Naive thymus-derived CD8-positive, alpha-beta T cell (primary cell): Measurements from ENCODE around the gene IP6K1. TPM values are rescaled to one million over a fixed set of nuclear protein-coding genes. Genes with fewer than 3 reads are reported as not detected.
"Not testable (repeated sequence)": the region's sequence is repeated elsewhere in the genome, so short reads cannot be mapped to it uniquely, and the experiment has no call there.

Source experiments
- ATAC-seq, 2 donors: fragments of 150-1000 bp; cut with Tn5 transposase in 1 of 2; sonication (Bioruptor Pico), chemical (Tn5 transposase) in 1 of 2; 1 replicate in 1 of 2; 2 replicates in 1 of 2; pipeline ENCODE4 v1.10.0; 2021; ENCODE audit warnings: mild to moderate bottlenecking in 2 of 2, moderate library complexity in 2 of 2
- POLR2A ChIA-PET: fragments of 350-600 bp; sonication (Branson Sonifier 250); formaldehyde crosslinking; loops from one replicate; lab custom pipeline; 2021; ENCODE audit warnings: antibody characterized with exemption; lab: Charles Lee
- DNase-seq, 10 donors: peaks; one replicate each; pipeline versions ENCODE4 v3.0.0 to v3.0.0-alpha.2; 2020 to 2022
- H3K27ac Mint-ChIP-seq, 10 donors: one replicate each; pipeline ENCODE4 v1.8.0; 2020 to 2022; ENCODE audit warnings: mild to moderate bottlenecking in 10 of 10, mixed read lengths in 10 of 10, moderate library complexity in 4 of 10, inconsistent platforms in 1 of 10
- H3K27me3 Mint-ChIP-seq, 5 donors: one replicate each; pipeline ENCODE4 v1.8.0; 2021 to 2022; ENCODE audit warnings: mixed read lengths in 5 of 5
- H3K36me3 Mint-ChIP-seq, 3 donors: one replicate each; pipeline ENCODE4 v1.8.0; 2020 to 2022; ENCODE audit warnings: mixed read lengths in 3 of 3, mild to moderate bottlenecking in 2 of 3, inconsistent platforms in 1 of 3
- H3K4me1 Mint-ChIP-seq, 4 donors: one replicate each; pipeline ENCODE4 v1.8.0; 2021 to 2022; ENCODE audit warnings: mixed read lengths in 4 of 4
- H3K4me3 Mint-ChIP-seq, 10 donors: one replicate each; pipeline ENCODE4 v1.8.0; 2020 to 2022; ENCODE audit warnings: mild to moderate bottlenecking in 10 of 10, mixed read lengths in 10 of 10, moderate library complexity in 6 of 10, inconsistent platforms in 1 of 10
- H3K9me3 Mint-ChIP-seq, 9 donors: one replicate each; pipeline ENCODE4 v1.8.0; 2020 to 2022; ENCODE audit warnings: mixed read lengths in 9 of 9, mild to moderate bottlenecking in 3 of 9, inconsistent platforms in 1 of 9, moderate library complexity in 1 of 9
- polyA plus RNA-seq, 3 donors: library from polyadenylated mRNA; unstranded; fragments of 300-500 nt; fragmentation: Illumina TruSeq; gene quantifications; one replicate each; pipeline ENCODE4 v1.2.3, GENCODE V29; 2021
- total RNA-seq, 8 experiments: library from RNA in 2 of 8; stranded (reverse) in 2 of 8; gene quantifications; one replicate each; pipeline ENCODE4 v1.2.3 and lab custom pipeline; 2021 to 2026

IP6K1 gene
- total and polyA plus RNA-seq, 5 experiments from 2014 or later: 11.7 to 53.4 (median 26.0) TPM

DNA sequence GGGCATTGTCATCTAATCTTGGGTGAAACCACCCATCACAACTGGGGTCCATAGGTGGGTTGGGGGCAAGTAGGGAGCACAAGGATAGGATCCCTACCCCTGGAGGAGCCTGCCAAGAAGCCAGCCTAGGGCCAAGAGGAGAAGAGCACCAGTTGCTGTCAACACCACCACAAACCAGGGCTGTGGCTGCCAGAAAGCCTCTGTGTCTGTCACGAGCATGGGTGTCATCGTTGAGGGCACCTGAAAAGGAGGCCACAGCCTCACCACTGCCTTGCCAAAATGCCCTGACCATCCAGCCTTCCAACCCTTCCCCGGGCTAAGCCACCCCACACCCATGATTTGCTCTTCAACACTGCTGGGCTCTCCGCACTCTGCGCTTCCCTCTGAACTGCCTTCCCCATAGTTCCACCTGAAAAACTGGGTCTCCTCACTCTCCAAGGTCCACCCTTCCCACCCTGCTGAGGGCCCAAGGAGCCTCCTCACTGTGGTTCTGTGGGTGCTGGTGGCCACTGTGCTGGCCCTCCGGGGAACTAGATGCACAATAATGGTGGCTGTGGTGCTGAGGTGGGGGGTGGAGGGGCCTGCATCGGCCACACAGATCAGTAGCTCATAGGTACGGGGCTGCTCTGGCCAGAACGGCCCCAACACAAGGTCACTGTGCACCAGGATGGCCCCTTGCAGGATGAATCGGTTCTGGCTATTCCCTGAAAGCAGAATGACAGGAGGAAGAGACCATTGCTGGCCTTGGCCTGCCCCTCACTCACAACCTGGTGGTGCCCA, 6.2 kb upstream of the IP6K1 start:
- DNase-seq: peak in 1 of 10 donors; percentile 16
- Mint-ChIP-seq H3K36me3 (no peaks in the 10 kb centered on the region), H3K27ac (peak overlapping the region in 2 of 10 donors; percentile 15 to 16), H3K9me3 (no peaks in the 10 kb centered on the region), H3K4me3 (no peak overlapping the region), H3K27me3 (no peaks in the 10 kb centered on the region), H3K4me1 (peaks cover 3 to 10% (median 7%) of the 10 kb centered on the region in 4 donors)
- POLR2A ChIA-PET: no interaction called here
- ATAC-seq: no peak

DNA sequence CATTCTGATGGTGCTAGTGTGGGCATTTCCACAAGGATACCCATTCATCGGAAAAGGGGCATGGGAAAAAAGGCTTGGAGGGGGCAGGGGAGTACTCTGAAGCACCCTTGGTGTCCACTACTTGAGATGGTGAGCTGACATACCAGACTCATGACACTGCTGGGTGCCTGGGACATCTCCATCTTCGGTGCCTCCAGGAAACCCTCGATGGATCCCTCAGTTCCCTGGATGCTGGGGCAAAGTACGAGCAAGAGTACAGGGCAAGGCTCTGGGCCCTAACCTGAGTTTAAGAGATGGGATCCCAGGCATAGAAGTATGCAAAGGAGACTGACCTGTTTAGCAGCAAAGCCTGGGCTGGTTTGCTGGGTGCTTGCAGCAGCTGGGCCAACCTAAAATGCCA, 5.2 kb upstream of the IP6K1 start:
- H3K27me3 Mint-ChIP-seq: no peaks in the 10 kb centered on the region
- H3K4me3 Mint-ChIP-seq: no peak overlapping the region
- peaks cover 10 to 16% (median 13%) of the 10 kb centered on the region in 4 donors for H3K4me1 Mint-ChIP-seq
- DNase-seq: peak in 1 of 10 donors; percentile 32
- H3K9me3 Mint-ChIP-seq: no peaks in the 10 kb centered on the region
- no peaks in the 10 kb centered on the region for H3K36me3 Mint-ChIP-seq
- no peak for ATAC-seq
- POLR2A ChIA-PET: interaction anchor here (0.6 to 2.9 kb wide), 2 partner anchors 12 to 69 kb away, joined by 3 to 7 read pairs; partner anchors contain the start of gene INKA1
- peak overlapping the region in 1 of 10 donors; percentile 20 for H3K27ac Mint-ChIP-seq

DNA sequence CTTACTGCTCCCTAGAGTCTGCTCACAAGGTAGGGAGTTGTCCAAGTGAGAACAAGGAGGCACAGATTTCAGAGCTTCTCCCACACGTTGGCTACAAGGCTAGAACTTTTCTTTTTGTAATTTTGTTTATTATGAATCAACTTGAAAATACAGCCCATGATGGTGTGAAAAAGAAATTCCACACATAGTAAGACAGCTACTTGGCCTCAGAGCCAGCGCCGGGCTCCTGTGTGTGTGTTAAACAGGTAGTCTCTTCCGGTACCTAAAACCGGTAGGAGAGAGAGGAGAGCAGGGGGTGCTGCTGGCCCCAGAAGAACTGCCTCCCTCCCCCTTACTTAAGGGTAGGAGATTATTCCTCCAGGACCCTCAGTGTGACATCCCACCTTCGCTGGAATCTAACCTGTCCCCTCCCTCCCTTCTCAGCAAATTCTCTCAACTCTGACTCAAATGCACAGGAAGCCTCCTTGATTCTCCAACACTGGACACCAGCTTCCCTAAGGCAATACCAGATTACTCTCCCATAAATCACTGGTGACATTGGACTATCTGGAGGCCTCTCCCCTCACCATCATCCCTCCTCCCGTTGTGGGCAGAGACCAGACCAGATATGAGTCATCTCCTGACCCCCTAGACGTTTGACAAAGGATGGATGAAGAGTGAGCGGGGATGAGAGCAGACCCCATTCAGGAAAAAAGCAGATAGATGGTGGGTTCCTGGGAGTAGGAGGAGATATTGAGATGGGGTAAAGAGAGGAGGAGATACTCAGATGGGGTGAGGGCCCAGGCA, 4.5 kb upstream of the IP6K1 start:
- no peaks in the 10 kb centered on the region for H3K27me3 Mint-ChIP-seq
- ATAC-seq (no peak), DNase-seq (peak in 1 of 10 donors; percentile 23)
- POLR2A ChIA-PET: interaction anchor here (0.6 to 2.9 kb wide), 3 partner anchors 13 to 327 kb away, joined by 3 to 7 read pairs (median 4); partner anchors contain the start of gene INKA1
- peak overlapping the region in 9 of 10 donors; percentile 2 to 92 (median 82) for H3K27ac Mint-ChIP-seq
- no peaks in the 10 kb centered on the region for H3K9me3 Mint-ChIP-seq
- peak overlapping the region in 1 of 10 donors; percentile 31 for H3K4me3 Mint-ChIP-seq
- H3K36me3 Mint-ChIP-seq: no peaks in the 10 kb centered on the region
- H3K4me1 Mint-ChIP-seq: peaks cover 10 to 18% (median 15%) of the 10 kb centered on the region in 4 donors

DNA sequence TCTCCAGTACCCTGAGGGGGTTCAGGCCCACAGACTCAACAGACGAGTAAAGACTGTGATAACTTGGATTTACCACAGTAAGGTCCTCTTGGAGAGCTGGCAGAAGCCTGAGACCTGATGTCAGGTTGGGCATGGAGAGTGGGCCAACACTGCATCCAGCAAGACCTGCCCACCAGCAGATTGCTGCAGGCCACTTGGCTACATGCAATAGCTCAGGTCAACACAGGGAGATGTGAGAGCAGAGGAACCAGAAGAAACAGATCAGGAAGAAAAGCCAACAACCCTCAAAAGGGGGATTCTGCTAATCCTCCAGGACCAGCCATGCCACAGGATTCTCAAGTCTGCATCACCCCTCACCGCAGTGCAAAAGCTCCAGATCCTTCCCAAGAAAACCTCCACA, 1.7 kb upstream of the IP6K1 start:
- no peak for ATAC-seq
- Mint-ChIP-seq H3K4me3 (peak overlapping the region in 3 of 10 donors; percentile 14 to 93 (median 28)), H3K27me3 (no peaks in the 10 kb centered on the region), H3K36me3 (peaks cover 0 to 14% (median 0%) of the 10 kb centered on the region in 3 donors), H3K9me3 (no peaks in the 10 kb centered on the region), H3K27ac (peak overlapping the region in 4 of 10 donors; percentile 68 to 100 (median 98)), H3K4me1 (peaks cover 17 to 42% (median 32%) of the 10 kb centered on the region in 4 donors)
- POLR2A ChIA-PET: interaction anchor here (1.1 to 3.6 kb wide), 2 partner anchors 16 to 68 kb away, joined by 6 to 35 read pairs; partner anchors contain the start of genes AMIGO3 and INKA1
- no peak for DNase-seq

DNA sequence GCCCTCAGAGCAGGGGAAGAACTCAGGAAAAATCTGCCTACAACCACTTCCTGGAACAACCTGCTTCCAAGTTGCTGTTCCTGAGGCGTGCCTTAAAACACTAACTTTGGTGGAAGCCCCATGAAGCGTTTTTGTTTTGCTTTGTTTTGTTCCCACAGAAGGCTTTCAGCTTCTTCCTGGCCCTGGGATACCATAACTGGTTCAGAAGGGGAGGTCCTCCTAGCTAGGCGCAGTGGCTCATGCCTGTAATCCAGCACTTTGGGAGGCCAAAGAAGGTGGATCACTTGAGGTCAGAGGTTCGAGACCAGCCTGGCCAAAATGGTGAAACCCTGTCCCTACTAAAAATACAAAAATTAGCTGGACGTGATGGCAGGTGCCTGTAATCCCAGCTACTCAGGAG, 1.2 kb upstream of the IP6K1 start:
- POLR2A ChIA-PET: interaction anchor here (1.1 to 3.6 kb wide), 4 partner anchors 17 to 152 kb away, joined by 5 to 35 read pairs (median 6); partner anchors contain the start of genes AMIGO3, INKA1 and RBM6
- Mint-ChIP-seq H3K27me3 (no peaks in the 10 kb centered on the region), H3K4me3 (peak overlapping the region in 9 of 10 donors; percentile 6 to 96 (median 93)), H3K4me1 (peaks cover 17 to 45% (median 32%) of the 10 kb centered on the region in 4 donors), H3K36me3 (peaks cover 0 to 15% (median 0%) of the 10 kb centered on the region in 3 donors), H3K9me3 (no peaks in the 10 kb centered on the region), H3K27ac (peak overlapping the region in 9 of 10 donors; percentile 20 to 100 (median 99))
- ATAC-seq (no peak), DNase-seq (no peak)

DNA sequence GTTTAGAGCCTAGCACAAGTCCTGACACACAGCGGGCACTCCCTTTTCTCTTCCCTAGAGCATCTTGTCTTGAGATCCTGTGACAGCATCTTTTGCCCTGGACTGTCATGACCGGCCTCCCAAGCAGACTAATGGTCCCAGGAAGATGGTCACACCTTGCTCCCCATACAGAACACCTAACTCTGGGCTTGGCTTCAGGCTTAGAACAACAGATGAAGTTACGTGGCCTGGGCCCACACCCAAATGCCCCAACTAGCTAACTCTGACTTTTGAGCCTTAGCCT, 781 bp upstream of the IP6K1 start:
- peak in 1 of 10 donors; percentile 25 for DNase-seq

DNA sequence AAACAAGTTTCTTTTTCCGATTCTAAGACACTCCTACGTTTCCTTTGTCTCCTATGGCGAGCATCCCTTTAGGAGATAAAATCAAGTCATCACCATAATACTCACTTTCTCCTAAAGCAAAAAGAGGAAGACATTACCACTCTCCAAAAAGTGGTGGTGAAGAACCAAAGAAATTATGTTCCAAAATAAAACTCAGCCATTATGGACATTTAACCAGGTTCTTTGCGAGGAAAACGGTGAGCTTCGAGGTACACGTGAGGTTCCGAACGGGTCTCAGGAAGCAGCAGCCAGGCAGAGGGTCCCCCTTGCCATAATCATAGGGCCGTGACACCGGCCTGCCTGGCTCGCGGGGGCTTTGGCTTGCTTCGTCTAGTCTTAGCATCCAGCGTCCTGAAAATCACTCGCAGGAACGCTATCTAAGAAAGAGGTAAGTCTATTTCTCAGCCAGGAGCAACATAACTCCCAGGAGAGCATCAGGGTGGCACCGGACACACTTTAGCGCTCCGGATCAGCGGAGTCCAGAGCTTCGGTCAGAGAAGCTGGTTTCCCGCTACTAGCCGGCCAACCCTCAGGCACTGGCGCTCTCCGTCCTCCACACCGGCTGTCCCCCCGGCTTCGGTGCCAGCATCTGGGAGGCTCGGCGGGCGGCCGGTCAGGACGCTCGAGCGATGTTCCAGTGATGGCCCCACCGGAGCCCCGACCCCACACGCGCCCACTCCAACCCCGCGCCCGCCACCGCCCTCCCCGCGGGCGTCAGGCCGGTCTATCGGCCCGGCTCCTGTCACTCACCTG, 581 bp downstream of the IP6K1 start:
- POLR2A ChIA-PET: interaction anchor here (1.0 to 3.6 kb wide), 14 partner anchors 10 to 765 kb away, joined by 3 to 35 read pairs (median 4); partner anchors contain the start of genes AMIGO3, INKA1, RBM6 and UBA7
- Mint-ChIP-seq H3K9me3 (no peaks in the 10 kb centered on the region), H3K27me3 (no peaks in the 10 kb centered on the region), H3K27ac (peak overlapping the region; percentile 79 to 100 (median 99)), H3K4me1 (peaks cover 20 to 56% (median 43%) of the 10 kb centered on the region in 4 donors), H3K4me3 (peak overlapping the region; percentile 86 to 96 (median 93)), H3K36me3 (peaks cover 0 to 27% (median 0%) of the 10 kb centered on the region in 3 donors)
- DNase-seq (peak in 2 of 10 donors; percentile 20 to 26), ATAC-seq (peak; percentile 33 to 50)

More for the DNA sequence above, 781 bp upstream of the IP6K1 start:
- peak overlapping the region; percentile 90 to 96 (median 94) for H3K4me3 Mint-ChIP-seq
- H3K9me3 Mint-ChIP-seq: no peaks in the 10 kb centered on the region
- peaks cover 17 to 49% (median 34%) of the 10 kb centered on the region in 4 donors for H3K4me1 Mint-ChIP-seq
- H3K27ac Mint-ChIP-seq: peak overlapping the region; percentile 97 to 100 (median 99)
- POLR2A ChIA-PET: interaction anchor here (1.2 to 3.6 kb wide), 7 partner anchors 17 to 153 kb away, joined by 3 to 35 read pairs (median 7); partner anchors contain the start of genes AMIGO3, INKA1, RBM6 and UBA7
- no peaks in the 10 kb centered on the region for H3K27me3 Mint-ChIP-seq
- peaks cover 0 to 19% (median 0%) of the 10 kb centered on the region in 3 donors for H3K36me3 Mint-ChIP-seq
- ATAC-seq: no peak

DNA sequence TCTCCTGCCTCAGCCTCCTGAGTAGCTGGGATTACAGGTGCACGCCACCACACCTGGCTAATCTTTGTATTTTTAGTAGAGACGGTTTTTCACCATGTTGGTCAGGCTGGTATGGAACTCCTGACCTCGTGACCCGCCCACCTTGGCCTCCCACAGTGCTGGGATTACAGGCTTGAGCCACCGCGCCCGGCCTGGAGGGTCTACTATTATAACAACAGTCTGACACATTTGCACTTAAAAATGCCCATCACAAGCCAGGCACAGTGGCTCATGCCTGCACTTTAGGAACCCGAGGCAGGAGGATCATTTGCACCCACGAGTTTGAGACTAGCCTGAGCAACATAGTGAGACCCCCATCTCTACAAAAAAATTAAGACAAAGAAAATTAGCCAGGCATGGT, 4.1 kb downstream of the IP6K1 start:
- peaks cover 25 to 72% (median 55%) of the 10 kb centered on the region in 4 donors for H3K4me1 Mint-ChIP-seq
- H3K9me3 Mint-ChIP-seq, ATAC-seq, DNase-seq, H3K27me3 Mint-ChIP-seq: not testable (repeated sequence)
- peak overlapping the region in 3 of 10 donors; percentile 9 to 51 (median 45) for H3K4me3 Mint-ChIP-seq
- H3K27ac Mint-ChIP-seq: peak overlapping the region in 3 of 10 donors; percentile 15 to 67 (median 37)
- POLR2A ChIA-PET: interaction anchor here (0.7 to 1.9 kb wide), 3 partner anchors 21 to 338 kb away, joined by 3 to 7 read pairs (median 4); partner anchors contain the start of gene INKA1
- peaks cover 0 to 52% (median 0%) of the 10 kb centered on the region in 3 donors for H3K36me3 Mint-ChIP-seq

DNA sequence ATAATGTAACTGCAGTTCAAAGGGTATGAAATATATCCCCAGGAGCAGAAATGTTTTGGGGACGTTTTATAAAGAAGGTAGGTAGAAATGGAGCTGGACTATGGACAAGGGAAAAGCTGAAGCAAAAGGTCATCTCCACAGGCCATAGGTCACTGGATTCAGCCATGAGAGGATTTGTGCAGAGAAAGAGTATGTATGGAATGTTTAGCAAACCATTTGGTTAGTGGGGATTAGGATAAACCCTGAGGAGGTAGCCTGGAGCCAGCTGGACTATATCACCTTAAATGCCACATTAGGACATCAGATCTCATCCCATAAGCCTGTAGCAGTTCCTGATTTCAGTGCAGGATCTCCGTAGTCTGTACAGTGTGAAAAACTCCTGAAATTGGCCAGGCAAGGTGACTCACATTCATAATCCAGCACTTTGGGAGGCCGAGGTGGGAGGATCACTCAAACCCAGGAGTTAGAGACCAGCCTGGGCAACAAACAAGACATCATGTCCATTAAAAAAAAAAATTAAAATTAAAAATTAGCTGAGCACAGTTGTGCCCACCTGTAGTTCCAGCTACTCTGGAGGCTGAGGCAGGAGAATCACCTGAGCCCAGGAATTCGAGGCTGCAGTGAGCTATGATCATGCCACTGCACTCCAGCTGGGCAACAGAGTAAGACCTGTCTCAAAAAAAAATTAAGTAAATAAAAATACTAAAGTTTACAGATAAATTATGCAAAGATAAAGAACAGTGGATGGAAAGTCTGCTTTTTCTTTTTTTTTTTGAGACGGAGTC, 4.7 kb downstream of the IP6K1 start:
- peaks cover 0 to 59% (median 4%) of the 10 kb centered on the region in 3 donors for H3K36me3 Mint-ChIP-seq
- H3K27ac Mint-ChIP-seq: peak overlapping the region in 4 of 10 donors; percentile 50 to 82 (median 56)
- H3K4me3 Mint-ChIP-seq: peak overlapping the region in 4 of 10 donors; percentile 2 to 56 (median 10)
- H3K9me3 Mint-ChIP-seq: no peaks in the 10 kb centered on the region
- ATAC-seq (no peak), DNase-seq (no peak)
- H3K27me3 Mint-ChIP-seq: no peaks in the 10 kb centered on the region
- POLR2A ChIA-PET: interaction anchor here (0.7 kb wide), 1 partner anchor 57 kb away, joined by 3 read pairs; no protein-coding TSS in a partner anchor
- peaks cover 21 to 71% (median 51%) of the 10 kb centered on the region in 4 donors for H3K4me1 Mint-ChIP-seq

DNA sequence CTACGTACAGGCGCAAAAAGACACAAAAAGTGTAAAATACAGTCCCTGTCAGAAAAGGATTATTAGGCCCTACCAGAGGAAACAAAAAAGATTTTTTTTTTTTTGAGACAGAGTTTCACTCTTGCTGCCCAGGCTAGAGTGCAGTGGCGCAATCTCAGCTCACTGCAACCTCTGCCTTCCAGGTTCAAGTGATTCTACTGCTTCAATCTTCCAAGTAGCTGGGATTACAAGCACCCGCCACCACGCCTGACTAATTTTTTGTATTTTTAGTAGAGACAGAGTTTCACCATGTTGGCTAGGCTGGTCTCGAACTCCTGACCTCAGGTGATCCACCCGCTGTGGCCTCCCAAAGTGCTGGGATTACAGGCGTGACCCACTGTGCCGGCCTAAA, 5.4 kb downstream of the IP6K1 start:
- H3K4me3 Mint-ChIP-seq: peak overlapping the region in 4 of 10 donors; percentile 3 to 57 (median 30)

More for the DNA sequence above, 5.4 kb downstream of the IP6K1 start:
- H3K9me3 Mint-ChIP-seq, H3K27me3 Mint-ChIP-seq, DNase-seq, ATAC-seq: not testable (repeated sequence)
- Mint-ChIP-seq H3K36me3 (peaks cover 0 to 64% (median 5%) of the 10 kb centered on the region in 3 donors), H3K4me1 (peaks cover 21 to 73% (median 51%) of the 10 kb centered on the region in 4 donors), H3K27ac (peak overlapping the region in 4 of 10 donors; percentile 12 to 60 (median 50))
- POLR2A ChIA-PET: interaction anchor here (1.0 kb wide), 1 partner anchor 441 kb away, joined by 3 read pairs; the partner anchor contains the start of gene USP4
